ENCODE data around the gene IP6K3.

DNA sequence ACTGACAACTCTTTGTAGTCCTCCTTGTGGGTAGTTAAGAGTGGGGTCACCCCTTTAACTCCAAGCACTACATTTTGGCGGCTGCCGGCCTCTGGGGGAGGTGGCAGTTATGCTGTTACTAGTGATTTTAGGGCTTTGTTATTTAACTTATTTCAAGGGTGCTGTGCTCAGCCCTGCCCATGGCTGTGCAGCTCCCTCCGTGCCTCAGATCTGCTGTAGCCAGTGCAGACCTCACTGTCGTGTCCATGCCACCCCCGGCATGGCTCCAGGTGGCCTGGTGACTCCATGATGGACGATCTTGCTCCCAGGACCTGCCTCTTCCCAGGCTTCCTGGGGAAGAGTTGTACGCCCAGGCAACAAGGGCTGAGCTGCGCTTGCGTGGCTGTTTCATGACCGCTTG lies 50.6 kb downstream of the IP6K3 start:
- TF ChIP-seq, protein P1, sequence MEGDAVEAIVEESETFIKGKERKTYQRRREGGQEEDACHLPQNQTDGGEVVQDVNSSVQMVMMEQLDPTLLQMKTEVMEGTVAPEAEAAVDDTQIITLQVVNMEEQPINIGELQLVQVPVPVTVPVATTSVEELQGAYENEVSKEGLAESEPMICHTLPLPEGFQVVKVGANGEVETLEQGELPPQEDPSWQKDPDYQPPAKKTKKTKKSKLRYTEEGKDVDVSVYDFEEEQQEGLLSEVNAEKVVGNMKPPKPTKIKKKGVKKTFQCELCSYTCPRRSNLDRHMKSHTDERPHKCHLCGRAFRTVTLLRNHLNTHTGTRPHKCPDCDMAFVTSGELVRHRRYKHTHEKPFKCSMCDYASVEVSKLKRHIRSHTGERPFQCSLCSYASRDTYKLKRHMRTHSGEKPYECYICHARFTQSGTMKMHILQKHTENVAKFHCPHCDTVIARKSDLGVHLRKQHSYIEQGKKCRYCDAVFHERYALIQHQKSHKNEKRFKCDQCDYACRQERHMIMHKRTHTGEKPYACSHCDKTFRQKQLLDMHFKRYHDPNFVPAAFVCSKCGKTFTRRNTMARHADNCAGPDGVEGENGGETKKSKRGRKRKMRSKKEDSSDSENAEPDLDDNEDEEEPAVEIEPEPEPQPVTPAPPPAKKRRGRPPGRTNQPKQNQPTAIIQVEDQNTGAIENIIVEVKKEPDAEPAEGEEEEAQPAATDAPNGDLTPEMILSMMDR (IDR thresholded peaks at IDR 0.05; ENCODE audit: low read depth, low read length), result no peak
- TF ChIP-seq POLR2A (IDR thresholded peaks at IDR 0.05; ENCODE audit: extremely low read depth, insufficient read length), result no peak
- TF ChIP-seq, protein P2, sequence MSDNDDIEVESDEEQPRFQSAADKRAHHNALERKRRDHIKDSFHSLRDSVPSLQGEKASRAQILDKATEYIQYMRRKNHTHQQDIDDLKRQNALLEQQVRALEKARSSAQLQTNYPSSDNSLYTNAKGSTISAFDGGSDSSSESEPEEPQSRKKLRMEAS (IDR thresholded peaks at IDR 0.05; ENCODE audit: low read depth, low read length), result no peak
- no peak for TF ChIP-seq MYC (IDR thresholded peaks at IDR 0.05; ENCODE audit: low read depth, low read length)
